ENCODE results near the gene TNP1.

DNA sequence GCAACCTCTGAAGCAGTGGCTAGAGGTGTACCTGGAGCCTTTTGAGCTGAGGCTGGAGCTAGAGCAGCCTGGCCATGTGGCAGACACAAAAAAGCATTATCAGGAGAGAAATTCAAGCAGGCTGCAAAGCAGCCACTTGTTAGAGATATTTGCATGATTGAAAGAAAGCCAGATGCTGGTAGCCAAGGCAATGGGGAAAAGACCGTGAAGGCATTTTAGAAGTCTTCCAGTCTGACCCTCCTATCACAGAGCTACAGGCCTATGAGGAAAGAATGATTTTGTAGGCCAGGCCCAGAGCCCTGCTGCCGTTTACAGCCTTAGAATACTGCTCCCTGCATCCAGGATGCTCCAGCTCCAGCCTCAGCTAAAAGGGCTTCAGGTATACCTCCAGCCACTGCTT, 41.4 kb upstream of the TNP1 start:
- no peak for TF ChIP-seq GATA3 (IDR thresholded peaks at IDR 0.05; ENCODE audit: low read depth, low read length)
- TF ChIP-seq GATA2 (IDR thresholded peaks at IDR 0.05; ENCODE audit: low read depth, low read length), result no peak
